ENCODE measurements around the gene SLC29A2. TPM values are rescaled to one million over a fixed set of nuclear protein-coding genes. Genes with fewer than 3 reads are reported as not detected.

Gene SLC29A2
- total RNA-seq, 4 donors from 2014 or later: 7.5 to 32.4 (median 14.4) TPM

DNA sequence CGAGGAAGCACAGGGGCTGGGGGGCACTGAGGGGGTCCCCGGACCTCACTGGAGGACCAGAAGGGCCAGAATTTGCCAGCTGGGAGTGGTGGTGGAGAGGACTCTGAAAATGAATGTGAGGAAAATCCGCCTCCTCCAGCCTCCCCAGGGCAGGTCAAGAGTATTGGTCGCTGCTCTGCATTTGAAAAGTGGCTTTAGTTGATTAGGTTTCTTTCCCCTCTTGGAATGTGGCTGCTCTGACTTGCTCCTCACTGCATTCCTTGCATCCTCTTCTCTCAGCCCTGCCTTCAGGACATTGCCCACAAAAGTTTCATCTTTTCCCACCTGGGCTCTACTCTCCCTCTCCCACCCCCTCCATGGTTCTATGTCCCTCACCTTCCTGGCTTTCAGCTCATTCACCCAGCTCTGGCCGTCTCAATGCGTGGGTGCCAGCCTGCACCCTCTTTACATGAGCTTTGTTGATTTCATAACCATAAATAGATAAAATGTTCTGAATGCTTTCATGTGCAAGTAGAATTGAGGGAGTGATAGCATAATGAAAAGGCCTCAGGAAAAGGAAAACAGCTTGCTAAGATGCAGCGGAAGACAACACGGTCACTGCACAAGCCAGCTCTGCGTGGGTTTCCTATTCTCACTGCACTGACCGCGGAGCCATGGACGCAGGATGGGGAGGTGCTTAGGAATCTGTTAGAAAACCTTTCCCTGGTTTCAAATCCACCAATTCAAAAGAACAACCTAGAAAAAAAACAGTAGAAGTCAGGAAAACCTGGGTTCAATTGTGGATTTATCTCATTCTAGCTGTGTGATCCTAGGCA lies 42.8 kb upstream of the SLC29A2 start:
- no peaks in the 10 kb centered on the region for H3K36me3 ChIP-seq
- TF ChIP-seq CTCF (IDR thresholded peaks at IDR 0.05): no peak
- no peak for TF ChIP-seq POLR2A (IDR thresholded peaks at IDR 0.05)
- TF ChIP-seq POLR2AphosphoS5 (IDR thresholded peaks at IDR 0.05): no peak
- no peak for TF ChIP-seq EP300 (IDR thresholded peaks at IDR 0.05; ENCODE audit: low read depth)
- WGBS, 2 donors (ENCODE audit: low coverage in 1 of 2): 59% methylated on average over 9 to 12 of the region's 12 CpGs
- H3K9me3 ChIP-seq: no peaks in the 10 kb centered on the region
- peaks cover 31% of the 10 kb centered on the region for H3K27me3 ChIP-seq
- H3K4me3 ChIP-seq: no peak overlapping the region
- in situ Hi-C loops (cut with MboI; ENCODE audit: low pct_ligation_motif_present in 1 of 4, low pct_unique_long_range_greater_than_20kb in 1 of 4, low sequenced_read_pairs in 3 of 4) (loop anchor here in 1 of 4 donors (25.0 kb wide), 1 partner anchor 423 kb away; the partner anchor contains the start of gene RCE1), intact Hi-C loops (cut with DNase I; ENCODE audit: low total_unique reads) (no loop called here)
- no peak for DNase-seq
- peaks cover 0 to 23% (median 5%) of the 10 kb centered on the region in 4 donors for H3K4me1 ChIP-seq
- H3K27ac ChIP-seq: no peak overlapping the region

DNA sequence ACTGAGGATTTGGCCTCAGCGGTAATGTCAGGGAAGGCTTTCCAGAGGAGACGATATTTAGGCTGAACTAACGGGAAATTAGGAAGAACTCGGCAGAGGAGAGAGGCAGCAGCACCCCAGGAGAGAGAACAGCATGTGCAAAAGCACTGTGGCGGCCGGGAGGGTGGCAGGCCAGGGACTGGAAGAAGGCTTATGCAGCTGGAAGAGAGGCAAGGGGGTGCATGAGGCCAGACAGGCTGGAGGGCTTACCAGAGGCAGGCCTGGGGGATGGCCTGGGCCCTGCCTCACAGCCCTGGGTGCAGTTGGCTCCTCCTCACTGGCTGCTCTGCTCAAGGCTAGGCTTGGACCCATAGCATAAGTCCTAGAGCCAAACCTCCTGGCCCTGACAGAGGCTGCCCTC lies 41.6 kb upstream of the SLC29A2 start:
- in situ Hi-C loops (cut with MboI; ENCODE audit: low pct_ligation_motif_present in 1 of 4, low pct_unique_long_range_greater_than_20kb in 1 of 4, low sequenced_read_pairs in 3 of 4): loop anchor here in 1 of 4 donors (25.0 kb wide), 1 partner anchor 424 kb away; the partner anchor contains the start of gene RCE1
- no peaks in the 10 kb centered on the region for H3K9me3 ChIP-seq
- no peak overlapping the region for H3K27ac ChIP-seq
- TF ChIP-seq POLR2A (IDR thresholded peaks at IDR 0.05) (no peak), CTCF (IDR thresholded peaks at IDR 0.05) (no peak), EP300 (IDR thresholded peaks at IDR 0.05; ENCODE audit: low read depth) (no peak), POLR2AphosphoS5 (IDR thresholded peaks at IDR 0.05) (no peak)
- WGBS, 2 donors (ENCODE audit: low coverage in 1 of 2): 84% methylated on average over 6 of the region's 6 CpGs; no CpG with 5 or more reads in 1 of the 2 donors
- intact Hi-C loops (cut with DNase I; ENCODE audit: low total_unique reads): no loop called here
- H3K36me3 ChIP-seq: no peaks in the 10 kb centered on the region
- H3K27me3 ChIP-seq: peaks cover 34% of the 10 kb centered on the region
- peaks cover 0 to 21% (median 9%) of the 10 kb centered on the region in 4 donors for H3K4me1 ChIP-seq
- no peak overlapping the region for H3K4me3 ChIP-seq
- DNase-seq: no peak

DNA sequence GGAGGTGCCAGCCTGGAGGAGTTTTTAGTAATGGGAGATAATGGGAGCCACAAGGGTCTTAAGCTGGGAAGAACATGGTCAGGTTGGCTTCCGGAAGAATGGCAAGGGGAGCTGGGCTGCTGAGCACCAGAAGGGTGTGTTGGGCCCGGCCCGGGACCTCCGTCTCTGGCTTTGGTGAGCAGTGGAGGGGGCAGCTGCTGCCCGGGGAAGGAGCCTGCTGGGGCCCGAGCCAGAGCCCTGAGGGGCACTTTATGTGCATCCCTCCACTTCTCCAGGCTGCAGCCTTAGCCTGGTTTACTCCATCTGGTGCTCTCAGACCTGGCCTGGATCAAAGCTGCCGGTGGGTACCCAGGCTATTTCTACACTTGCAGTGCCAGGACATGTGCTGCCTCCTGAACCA lies 40.5 kb upstream of the SLC29A2 start:
- H3K36me3 ChIP-seq: no peaks in the 10 kb centered on the region
- H3K4me3 ChIP-seq: no peak overlapping the region
- peaks cover 0 to 18% (median 9%) of the 10 kb centered on the region in 4 donors for H3K4me1 ChIP-seq
- H3K27ac ChIP-seq: peak overlapping the region in 3 of 4 donors; percentile 79 to 87 (median 85)
- DNase-seq: no peak
- WGBS, 2 donors (ENCODE audit: low coverage in 1 of 2): 71% methylated on average over 7 of the region's 7 CpGs; no CpG with 5 or more reads in 1 of the 2 donors
- H3K27me3 ChIP-seq: peaks cover 34% of the 10 kb centered on the region
- intact Hi-C loops (cut with DNase I; ENCODE audit: low total_unique reads): no loop called here
- TF ChIP-seq CTCF (IDR thresholded peaks at IDR 0.05): no peak
- TF ChIP-seq POLR2AphosphoS5 (IDR thresholded peaks at IDR 0.05): no peak
- no peak for TF ChIP-seq EP300 (IDR thresholded peaks at IDR 0.05; ENCODE audit: low read depth)
- no peak for TF ChIP-seq POLR2A (IDR thresholded peaks at IDR 0.05)
- in situ Hi-C loops (cut with MboI; ENCODE audit: low pct_ligation_motif_present in 1 of 4, low pct_unique_long_range_greater_than_20kb in 1 of 4, low sequenced_read_pairs in 3 of 4): loop anchor here in 1 of 4 donors (25.0 kb wide), 1 partner anchor 425 kb away; the partner anchor contains the start of gene RCE1
- no peaks in the 10 kb centered on the region for H3K9me3 ChIP-seq

DNA sequence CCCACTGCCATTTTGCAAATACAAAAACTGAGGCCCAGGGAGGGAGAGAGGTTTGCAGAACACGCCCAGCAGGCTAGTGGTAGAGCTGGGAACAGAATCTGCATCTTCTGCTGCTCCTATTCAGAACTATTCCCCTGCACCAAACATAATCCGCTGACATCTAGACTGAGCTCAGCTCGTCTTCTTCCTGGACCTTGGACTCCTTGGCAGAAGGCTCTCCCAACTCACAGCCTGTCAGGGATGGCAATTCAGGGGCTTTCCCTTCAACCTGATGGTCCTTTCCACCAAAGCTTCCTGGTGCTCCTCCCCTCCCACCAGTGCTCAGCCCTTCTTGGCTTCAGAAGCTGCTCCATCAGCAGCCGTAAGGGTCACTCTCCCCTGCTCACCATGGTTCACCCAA lies 39.8 kb upstream of the SLC29A2 start:
- no peak for TF ChIP-seq POLR2A (IDR thresholded peaks at IDR 0.05)
- TF ChIP-seq POLR2AphosphoS5 (IDR thresholded peaks at IDR 0.05): no peak
- no peak for TF ChIP-seq EP300 (IDR thresholded peaks at IDR 0.05; ENCODE audit: low read depth)
- no peak for TF ChIP-seq CTCF (IDR thresholded peaks at IDR 0.05)
- Histone ChIP-seq H3K27ac (peak overlapping the region in 3 of 4 donors; percentile 79 to 87 (median 85)), H3K4me3 (no peak overlapping the region), H3K4me1 (peaks cover 0 to 18% (median 9%) of the 10 kb centered on the region in 4 donors), H3K9me3 (no peaks in the 10 kb centered on the region), H3K36me3 (no peaks in the 10 kb centered on the region), H3K27me3 (peaks cover 34% of the 10 kb centered on the region)
- DNase-seq: no peak
- 49% methylated on average over 4 of the region's 4 CpGs; no CpG with 5 or more reads in 1 of the 2 donors for WGBS, 2 donors (ENCODE audit: low coverage in 1 of 2)
- in situ Hi-C loops (cut with MboI; ENCODE audit: low pct_ligation_motif_present in 1 of 4, low pct_unique_long_range_greater_than_20kb in 1 of 4, low sequenced_read_pairs in 3 of 4): loop anchor here in 1 of 4 donors (25.0 kb wide), 1 partner anchor 426 kb away; the partner anchor contains the start of gene RCE1
- intact Hi-C loops (cut with DNase I; ENCODE audit: low total_unique reads): no loop called here

Measured in transverse colon (tissue), 4 donors.